Stomach smooth muscle (tissue), 2 donors: ENCODE data around the gene P3H2.

Experiments used
- H3K27ac ChIP-seq: one replicate; pipeline ENCODE4 v1.7.0; 2013; ENCODE audit warnings: mild to moderate bottlenecking, low read length, inconsistent platforms
- H3K27me3 ChIP-seq, 2 donors: one replicate each; pipeline ENCODE4 v1.7.0; 2013; ENCODE audit warnings: low read length in 2 of 2; ENCODE audit not compliant: insufficient read depth in 2 of 2, control insufficient read depth in 1 of 2
- H3K36me3 ChIP-seq, 2 donors: one replicate each; pipeline ENCODE4 v1.7.0; 2013; ENCODE audit warnings: low read length in 2 of 2; ENCODE audit not compliant: control insufficient read depth in 2 of 2, insufficient read depth in 2 of 2
- H3K4me1 ChIP-seq: one replicate; pipeline ENCODE4 v1.7.0; 2013; ENCODE audit warnings: low read length; ENCODE audit not compliant: control insufficient read depth, insufficient read depth
- H3K4me3 ChIP-seq, 2 donors: one replicate each; pipeline ENCODE4 v1.7.0; 2013; ENCODE audit warnings: low read length in 2 of 2
- H3K9ac ChIP-seq, 2 donors: one replicate each; pipeline ENCODE4 v1.7.0; 2013; ENCODE audit warnings: low read length in 2 of 2, mild to moderate bottlenecking in 1 of 2
- H3K9me3 ChIP-seq, 2 donors: one replicate each; pipeline ENCODE4 v1.7.0; 2013; ENCODE audit warnings: low read length in 2 of 2; ENCODE audit not compliant: control insufficient read depth in 2 of 2
- donor health status: healthy.
- donor health status: Pancreatic carcinoma.

P3H2 gene

GRCh38 chr3:189921770-189922169 lies 198.9 kb downstream of the P3H2 start:
- no peak overlapping the region for H3K27ac ChIP-seq
- H3K4me3 ChIP-seq: no peak overlapping the region
- no peaks in the 10 kb centered on the region for H3K9me3 ChIP-seq
- no peaks in the 10 kb centered on the region for H3K27me3 ChIP-seq
- H3K9ac ChIP-seq: no peak overlapping the region
- H3K4me1 ChIP-seq: no peaks in the 10 kb centered on the region
- H3K36me3 ChIP-seq: no peaks in the 10 kb centered on the region

- Histone ChIP-seq H3K4me3 (no peak overlapping the region), H3K36me3 (no peaks in the 10 kb centered on the region), H3K9ac (no peak overlapping the region), H3K27me3 (no peaks in the 10 kb centered on the region), H3K4me1 (no peaks in the 10 kb centered on the region), H3K27ac (no peak overlapping the region), H3K9me3 (no peaks in the 10 kb centered on the region)
Observed at GRCh38 chr3:189914799-189915198, 205.9 kb downstream of the P3H2 start.

- no peaks in the 10 kb centered on the region for H3K36me3 ChIP-seq
- H3K9ac ChIP-seq: no peak overlapping the region
- H3K4me1 ChIP-seq: no peaks in the 10 kb centered on the region
- H3K4me3 ChIP-seq: no peak overlapping the region
- H3K9me3 ChIP-seq: no peaks in the 10 kb centered on the region
- no peak overlapping the region for H3K27ac ChIP-seq
- no peaks in the 10 kb centered on the region for H3K27me3 ChIP-seq
Observed at GRCh38 chr3:189911001-189911400, 209.7 kb downstream of the P3H2 start.

- H3K4me1 ChIP-seq: no peaks in the 10 kb centered on the region
- H3K27ac ChIP-seq: no peak overlapping the region
- H3K9me3 ChIP-seq: no peaks in the 10 kb centered on the region
- no peak overlapping the region for H3K4me3 ChIP-seq
- H3K36me3 ChIP-seq: no peaks in the 10 kb centered on the region
- H3K27me3 ChIP-seq: no peaks in the 10 kb centered on the region
- H3K9ac ChIP-seq: no peak overlapping the region
Observed at GRCh38 chr3:189909573-189909972, 211.1 kb downstream of the P3H2 start.

GRCh38 chr3:189909139-189909538 lies 211.6 kb downstream of the P3H2 start:
- no peak overlapping the region for H3K9ac ChIP-seq
- H3K27ac ChIP-seq: no peak overlapping the region
- no peak overlapping the region for H3K4me3 ChIP-seq
- no peaks in the 10 kb centered on the region for H3K36me3 ChIP-seq
- H3K4me1 ChIP-seq: no peaks in the 10 kb centered on the region
- H3K27me3 ChIP-seq: no peaks in the 10 kb centered on the region
- H3K9me3 ChIP-seq: no peaks in the 10 kb centered on the region

GRCh38 chr3:189908646-189909045 lies 212.1 kb downstream of the P3H2 start:
- H3K36me3 ChIP-seq: no peaks in the 10 kb centered on the region
- H3K4me1 ChIP-seq: no peaks in the 10 kb centered on the region
- H3K27ac ChIP-seq: no peak overlapping the region
- H3K27me3 ChIP-seq: no peaks in the 10 kb centered on the region
- no peak overlapping the region for H3K9ac ChIP-seq
- H3K9me3 ChIP-seq: no peaks in the 10 kb centered on the region
- H3K4me3 ChIP-seq: no peak overlapping the region

- Histone ChIP-seq H3K36me3 (no peaks in the 10 kb centered on the region), H3K27ac (no peak overlapping the region), H3K9me3 (no peaks in the 10 kb centered on the region), H3K4me1 (no peaks in the 10 kb centered on the region), H3K9ac (no peak overlapping the region), H3K27me3 (no peaks in the 10 kb centered on the region), H3K4me3 (no peak overlapping the region)
Observed at GRCh38 chr3:189907803-189908202, 212.9 kb downstream of the P3H2 start.
